NB4 (cell line): Measurements from ENCODE around the gene S100A14.
A peak's percentile ranks its signal among the peaks of the same experiment; 100 is the strongest.

Source experiments
- DNase-seq: peaks from one replicate; pipeline ENCODE4 v3.0.0; 2010; ENCODE audit warnings: low read depth
- H3K4me3 ChIP-seq: one replicate; pipeline ENCODE4 v1.5.1; 2011; ENCODE audit warnings: mild to moderate bottlenecking, low read depth, low read length, moderate library complexity
- MYC ChIP-seq: IDR thresholded peaks from 2 replicates; pipeline ENCODE4 v1.6.1; 2011; ENCODE audit warnings: low read depth, low read length
- POLR2A ChIP-seq: IDR thresholded peaks from 2 replicates; pipeline ENCODE4 v1.6.1; 2011; ENCODE audit warnings: mild to moderate bottlenecking; ENCODE audit not compliant: insufficient read length; ENCODE audit errors: extremely low read depth
- TF ChIP-seq, protein P1 (sequence below): IDR thresholded peaks from 2 replicates; pipeline ENCODE4 v1.6.1; 2011; ENCODE audit warnings: low read depth, low read length
- TF ChIP-seq, protein P2 (sequence below): IDR thresholded peaks from one replicate; pipeline ENCODE4 v1.5.1; 2012; ENCODE audit warnings: low read depth, low read length

Gene S100A14

DNA sequence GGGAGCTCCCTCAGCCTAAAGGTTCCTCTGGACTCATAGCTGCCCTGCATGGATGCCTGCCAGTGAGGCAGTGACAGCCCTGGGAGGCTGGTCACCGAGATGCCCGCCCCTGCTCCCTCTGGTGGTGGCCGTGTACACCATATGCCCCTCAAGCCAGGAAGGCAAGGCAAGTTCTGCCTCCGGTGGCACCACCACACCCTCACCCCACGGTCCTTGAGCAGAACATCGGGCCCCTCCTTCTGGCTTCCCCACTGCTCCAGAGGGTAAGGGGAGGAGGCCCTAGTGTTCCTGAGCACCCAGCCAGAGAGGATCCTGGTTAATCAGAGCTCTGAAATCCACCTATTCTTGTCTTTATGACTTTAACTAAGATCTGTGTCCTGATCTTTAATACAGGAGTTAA is 1.5 kb upstream of the S100A14 start:
- H3K4me3 ChIP-seq: no peak overlapping the region
- TF ChIP-seq, protein P1, sequence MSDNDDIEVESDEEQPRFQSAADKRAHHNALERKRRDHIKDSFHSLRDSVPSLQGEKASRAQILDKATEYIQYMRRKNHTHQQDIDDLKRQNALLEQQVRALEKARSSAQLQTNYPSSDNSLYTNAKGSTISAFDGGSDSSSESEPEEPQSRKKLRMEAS: no peak
- TF ChIP-seq POLR2A: no peak
- TF ChIP-seq MYC: no peak
- TF ChIP-seq, protein P2, sequence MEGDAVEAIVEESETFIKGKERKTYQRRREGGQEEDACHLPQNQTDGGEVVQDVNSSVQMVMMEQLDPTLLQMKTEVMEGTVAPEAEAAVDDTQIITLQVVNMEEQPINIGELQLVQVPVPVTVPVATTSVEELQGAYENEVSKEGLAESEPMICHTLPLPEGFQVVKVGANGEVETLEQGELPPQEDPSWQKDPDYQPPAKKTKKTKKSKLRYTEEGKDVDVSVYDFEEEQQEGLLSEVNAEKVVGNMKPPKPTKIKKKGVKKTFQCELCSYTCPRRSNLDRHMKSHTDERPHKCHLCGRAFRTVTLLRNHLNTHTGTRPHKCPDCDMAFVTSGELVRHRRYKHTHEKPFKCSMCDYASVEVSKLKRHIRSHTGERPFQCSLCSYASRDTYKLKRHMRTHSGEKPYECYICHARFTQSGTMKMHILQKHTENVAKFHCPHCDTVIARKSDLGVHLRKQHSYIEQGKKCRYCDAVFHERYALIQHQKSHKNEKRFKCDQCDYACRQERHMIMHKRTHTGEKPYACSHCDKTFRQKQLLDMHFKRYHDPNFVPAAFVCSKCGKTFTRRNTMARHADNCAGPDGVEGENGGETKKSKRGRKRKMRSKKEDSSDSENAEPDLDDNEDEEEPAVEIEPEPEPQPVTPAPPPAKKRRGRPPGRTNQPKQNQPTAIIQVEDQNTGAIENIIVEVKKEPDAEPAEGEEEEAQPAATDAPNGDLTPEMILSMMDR: peak; percentile 32
- peak; percentile 58 for DNase-seq

DNA sequence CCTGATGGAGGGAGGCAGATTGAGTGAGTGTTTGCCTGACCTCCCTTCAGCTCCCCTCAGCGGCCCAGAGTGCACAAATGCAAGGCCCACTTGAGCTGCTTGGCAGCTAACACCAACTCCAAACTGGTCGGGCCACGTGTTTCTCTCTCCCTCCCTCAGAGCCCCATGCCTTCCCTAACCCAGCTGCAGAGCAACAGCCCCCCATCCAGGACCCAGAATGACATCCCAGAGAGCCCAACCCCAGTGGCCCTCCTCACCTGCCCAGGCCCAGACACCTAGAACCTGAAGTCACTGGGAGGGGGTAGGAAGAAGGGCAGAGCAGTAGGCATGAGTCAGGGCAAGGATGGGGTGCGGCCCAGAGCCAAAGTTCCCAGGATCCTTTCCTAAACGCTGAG is 789 bp upstream of the S100A14 start:
- H3K4me3 ChIP-seq: no peak overlapping the region
- no peak for DNase-seq
- TF ChIP-seq, protein P2: no peak
- TF ChIP-seq, protein P1: no peak
- no peak for TF ChIP-seq POLR2A
- TF ChIP-seq MYC: no peak

DNA sequence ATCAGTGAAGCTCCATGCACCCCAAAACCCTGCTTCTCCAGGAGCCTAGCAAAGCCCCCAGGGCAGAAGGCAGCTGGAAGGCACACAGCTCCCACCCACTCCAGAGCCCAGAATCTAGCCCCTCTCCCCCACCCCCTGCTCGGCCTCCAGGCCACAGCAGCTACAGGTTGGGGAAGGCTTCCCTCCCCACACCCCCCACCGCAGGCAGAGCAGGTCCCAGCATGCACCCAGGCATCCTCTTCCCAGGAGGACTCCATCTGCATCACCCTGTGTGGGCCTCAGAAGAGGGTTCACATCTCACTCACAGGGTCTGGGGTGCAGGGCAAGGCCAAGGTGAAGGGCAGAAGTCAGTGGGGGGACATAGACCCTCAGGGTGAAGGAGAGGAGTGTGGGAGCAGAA is 719 bp downstream of the S100A14 start:
- no peak for DNase-seq
- no peak overlapping the region for H3K4me3 ChIP-seq
- TF ChIP-seq MYC: no peak
- TF ChIP-seq, protein P2: no peak

DNA sequence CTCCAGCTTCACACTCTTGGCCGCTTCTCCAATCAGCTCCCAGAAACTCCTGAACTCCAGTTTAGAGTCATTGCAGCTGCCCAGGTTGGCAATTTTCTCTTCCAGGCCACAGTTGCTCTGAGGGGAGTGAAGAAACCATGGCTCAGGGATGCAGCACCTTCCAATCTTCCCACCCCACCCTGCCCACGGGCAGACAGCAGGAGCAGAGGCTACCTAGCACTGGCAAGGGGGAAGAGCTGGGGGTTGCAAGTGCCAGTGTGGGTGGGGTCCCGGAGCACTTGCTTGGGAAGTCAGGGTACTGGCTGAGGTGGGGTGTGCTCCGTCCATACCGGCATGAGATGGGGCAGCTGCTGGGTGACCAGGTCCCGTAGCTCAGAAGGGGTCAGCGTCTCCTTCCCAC is 1.2 kb downstream of the S100A14 start:
- TF ChIP-seq MYC (no peak), POLR2A (no peak)
- TF ChIP-seq, protein P1: no peak
- TF ChIP-seq, protein P2: no peak
- DNase-seq: no peak
- H3K4me3 ChIP-seq: no peak overlapping the region

DNA sequence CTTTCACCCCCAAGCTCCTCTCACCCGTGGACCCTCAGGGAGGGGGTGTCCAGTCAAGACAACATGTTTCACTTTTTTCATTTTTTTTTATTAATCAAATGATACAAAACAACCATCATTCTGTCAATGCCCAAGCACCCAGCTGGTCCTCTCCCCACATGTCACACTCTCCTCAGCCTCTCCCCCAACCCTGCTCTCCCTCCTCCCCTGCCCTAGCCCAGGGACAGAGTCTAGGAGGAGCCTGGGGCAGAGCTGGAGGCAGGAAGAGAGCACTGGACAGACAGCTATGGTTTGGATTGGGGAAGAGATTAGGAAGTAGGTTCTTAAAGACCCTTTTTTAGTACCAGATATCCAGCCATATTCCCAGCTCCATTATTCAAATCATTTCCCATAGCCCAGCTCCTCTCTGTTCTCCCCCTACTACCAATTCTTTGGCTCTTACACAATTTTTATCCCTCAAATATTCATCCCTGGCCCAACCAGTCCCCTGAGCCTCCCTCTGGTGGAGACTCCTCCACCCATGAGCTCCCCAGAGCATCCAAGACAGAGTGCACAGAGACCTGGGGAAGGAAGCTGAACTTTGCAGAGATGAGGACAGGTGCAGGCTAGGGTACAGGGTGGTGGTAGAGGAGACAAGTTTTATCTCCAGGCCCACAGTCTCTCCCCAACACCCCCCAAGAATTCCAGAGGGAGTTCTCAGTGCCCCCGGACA is 1.8 kb downstream of the S100A14 start:
- TF ChIP-seq, protein P1: no peak
- no peak for TF ChIP-seq POLR2A
- TF ChIP-seq, protein P2: no peak
- TF ChIP-seq MYC: no peak
- no peak overlapping the region for H3K4me3 ChIP-seq
- no peak for DNase-seq

DNA sequence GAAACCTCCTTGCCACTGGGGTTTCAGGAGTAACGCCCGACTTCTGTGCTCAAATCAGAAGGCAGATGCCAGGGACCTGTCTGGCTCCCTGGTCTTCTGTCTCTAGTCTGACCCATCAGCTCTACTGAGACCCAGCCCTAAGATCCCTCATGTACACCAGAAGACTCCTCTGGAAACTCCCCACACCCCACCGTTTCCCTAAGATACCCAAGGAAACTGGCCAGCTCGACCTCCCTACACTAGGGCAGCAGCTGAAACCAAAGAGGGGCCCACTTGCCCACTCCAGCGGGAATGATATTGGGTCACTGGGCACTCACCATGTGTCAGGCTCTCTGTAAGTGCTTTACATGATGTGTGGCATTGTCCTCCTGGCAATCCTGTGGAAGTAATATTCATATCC is 2.7 kb downstream of the S100A14 start:
- TF ChIP-seq, protein P1: no peak
- TF ChIP-seq, protein P2: no peak
- TF ChIP-seq POLR2A: no peak
- TF ChIP-seq MYC: no peak
- no peak overlapping the region for H3K4me3 ChIP-seq
- no peak for DNase-seq
